ENCODE measurements around the gene CHCHD6. TPM values are rescaled to one million over a fixed set of nuclear protein-coding genes. Genes with fewer than 3 reads are reported as not detected.

Gene CHCHD6
- total RNA-seq, 8 experiments from 2014 or later, result 13.9 to 71.2 (median 45.4) TPM

DNA sequence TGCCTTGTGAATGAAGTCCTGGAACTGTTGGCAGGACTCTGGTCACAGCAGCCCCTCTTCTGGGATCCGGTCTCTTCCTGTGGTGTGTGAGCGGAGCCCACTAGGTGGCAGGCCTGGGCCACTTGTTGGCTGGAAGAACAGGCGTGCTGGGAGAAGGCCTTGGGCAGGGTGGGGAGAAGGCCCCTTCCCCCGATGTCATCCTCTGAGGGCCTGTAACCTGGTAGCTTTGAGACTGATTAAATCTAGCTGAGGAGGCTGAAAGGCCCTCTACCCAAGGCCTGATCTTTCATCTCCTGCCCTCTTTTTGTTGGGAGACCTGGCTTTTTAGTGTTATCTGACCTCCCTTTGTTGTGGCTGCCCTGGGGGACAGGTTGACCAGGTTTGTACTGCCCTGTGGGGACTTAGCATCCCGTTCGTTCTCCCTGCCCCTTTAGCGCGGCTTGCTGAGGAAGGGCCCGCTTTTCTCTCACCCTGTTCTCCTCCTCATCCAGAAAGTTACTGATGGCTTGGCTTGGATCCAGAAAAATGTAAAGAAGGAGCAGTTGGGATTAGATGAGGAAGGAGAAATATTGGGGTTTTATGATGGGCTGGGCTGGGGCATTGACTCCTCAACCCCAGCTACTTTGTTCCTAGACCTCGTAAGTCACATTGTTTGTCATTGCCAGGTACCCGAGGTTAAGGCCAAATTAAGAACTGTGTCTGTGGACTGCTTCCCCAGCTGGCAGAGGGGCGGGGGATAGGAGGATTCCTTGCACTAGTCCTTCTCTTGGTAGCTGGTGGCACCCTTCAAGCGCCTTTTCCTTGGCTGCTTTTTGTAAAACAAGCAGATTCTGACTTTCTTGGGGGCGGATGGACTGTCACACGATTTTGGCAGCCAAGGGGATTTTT is 48.5 kb downstream of the CHCHD6 start:
- Histone ChIP-seq H3K4me1 (replicated peaks in 1 of 2) (peaks cover 25 to 28% of the 10 kb centered on the region in 2 donors), H3K27ac (no peak overlapping the region), H3K4me3 (no peak overlapping the region)
- WGBS, 10 experiments, result 43 to 100% (median 77%) methylated on average over 1 to 8 of the region's 15 CpGs; no CpG with 5 or more reads in 1 of the 10 experiments
- in situ Hi-C loops (cut with MboI; ENCODE audit: low pct_unique_long_range_greater_than_20kb in 2 of 9, low sequenced_read_pairs in 9 of 9, unreplicated experiment in 9 of 9), result loop anchor here in 6 of 9 experiments (10.0 to 25.0 kb wide), 5 partner anchors 210 to 710 kb away; partner anchors contain the start of gene PLXNA1 (in 1 of the 6)
- peak; percentile 89 to 99 (median 98) for ATAC-seq (replicated peaks in 6 of 8)

DNA sequence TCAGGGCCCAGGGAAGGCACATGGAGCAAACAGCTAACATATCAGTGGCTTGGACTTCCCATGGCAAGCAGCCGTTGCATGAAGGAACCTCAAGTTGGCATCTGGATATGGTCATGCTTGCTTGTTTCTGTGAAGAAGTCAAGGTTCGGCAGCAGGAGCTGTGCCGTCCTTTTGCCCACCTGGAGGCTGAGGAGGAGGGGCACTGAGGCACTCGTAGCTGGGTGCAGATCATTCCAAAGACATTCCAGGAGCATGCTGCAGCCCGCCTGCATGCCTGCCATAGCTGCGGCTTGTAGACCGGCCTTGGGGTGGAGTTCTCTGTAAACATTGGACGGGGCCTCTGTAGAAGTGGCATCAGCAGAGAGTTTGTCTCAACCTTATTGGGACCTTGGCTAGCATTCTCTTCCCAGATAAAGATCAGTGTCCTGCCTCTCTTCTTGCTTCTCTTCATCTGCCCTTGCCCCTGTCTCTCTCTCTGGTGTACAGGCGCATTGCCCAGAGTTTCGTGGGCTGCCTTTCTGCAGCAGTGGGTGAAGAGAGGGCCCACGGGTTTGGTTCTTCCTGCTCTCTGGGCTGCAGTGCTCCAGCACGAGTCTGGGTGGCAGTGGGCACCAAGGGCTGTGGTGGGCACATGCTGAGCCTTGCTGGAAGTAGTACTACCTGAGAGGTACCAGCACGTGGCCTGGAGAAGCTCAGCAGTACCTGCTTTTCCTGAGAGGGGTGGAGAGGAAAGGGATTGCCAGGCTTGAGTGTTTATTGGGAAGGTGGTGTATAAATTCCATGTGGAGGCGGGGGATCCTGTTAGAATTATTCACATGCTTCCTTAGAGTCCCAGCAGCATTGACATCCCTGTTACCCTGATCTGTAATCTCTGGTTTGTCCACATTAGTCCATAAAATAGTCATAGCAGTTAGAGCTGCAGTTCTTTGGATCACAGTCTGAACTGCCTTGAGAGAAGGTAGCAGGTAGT is 49.4 kb downstream of the CHCHD6 start:
- no peak overlapping the region for H3K27ac ChIP-seq
- 62 to 100% (median 96%) methylated on average over 1 to 7 of the region's 14 CpGs; no CpG with 5 or more reads in 3 of the 10 experiments for WGBS, 10 experiments
- in situ Hi-C loops (cut with MboI; ENCODE audit: low pct_unique_long_range_greater_than_20kb in 2 of 9, low sequenced_read_pairs in 9 of 9, unreplicated experiment in 9 of 9), result loop anchor here in 6 of 9 experiments (10.0 to 25.0 kb wide), 5 partner anchors 209 to 709 kb away; partner anchors contain the start of gene PLXNA1 (in 1 of the 6)
- ATAC-seq (replicated peaks in 6 of 8), result peak in 1 of 8 experiments; percentile 40
- H3K4me1 ChIP-seq (replicated peaks in 1 of 2), result peaks cover 29 to 36% of the 10 kb centered on the region in 2 donors
- no peak overlapping the region for H3K4me3 ChIP-seq

DNA sequence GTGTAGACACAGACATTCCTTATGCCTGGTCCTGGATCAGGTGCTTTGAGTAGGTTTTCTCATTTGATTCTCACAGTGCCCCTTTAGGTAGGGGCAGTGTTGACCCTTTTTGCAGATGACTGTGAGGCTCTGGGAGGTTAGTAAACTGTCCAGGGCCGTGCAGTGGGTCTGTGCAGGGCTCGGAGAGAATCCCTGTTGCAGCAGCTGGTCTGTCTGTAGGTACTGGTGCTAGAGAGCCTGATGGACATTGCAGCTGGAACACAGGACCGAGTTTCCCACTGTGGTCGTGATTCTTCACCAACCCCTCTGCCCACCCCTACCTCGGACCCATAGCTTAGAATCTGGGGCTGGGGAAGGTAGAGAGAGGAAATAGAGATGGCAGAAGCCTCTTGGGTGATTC is 51.8 kb downstream of the CHCHD6 start:
- Histone ChIP-seq H3K4me1 (replicated peaks in 1 of 2) (peaks cover 23 to 26% of the 10 kb centered on the region in 2 donors), H3K4me3 (no peak overlapping the region), H3K27ac (no peak overlapping the region)
- WGBS, 10 experiments, result 80 to 90% (median 83%) methylated on average over 1 to 3 of the region's 5 CpGs; no CpG with 5 or more reads in 6 of the 10 experiments
- ATAC-seq (replicated peaks in 6 of 8), result no peak
- in situ Hi-C loops (cut with MboI; ENCODE audit: low pct_unique_long_range_greater_than_20kb in 2 of 9, low sequenced_read_pairs in 9 of 9, unreplicated experiment in 9 of 9), result loop anchor here in 6 of 9 experiments (10.0 to 25.0 kb wide), 5 partner anchors 206 to 706 kb away; partner anchors contain the start of gene PLXNA1 (in 1 of the 6)

DNA sequence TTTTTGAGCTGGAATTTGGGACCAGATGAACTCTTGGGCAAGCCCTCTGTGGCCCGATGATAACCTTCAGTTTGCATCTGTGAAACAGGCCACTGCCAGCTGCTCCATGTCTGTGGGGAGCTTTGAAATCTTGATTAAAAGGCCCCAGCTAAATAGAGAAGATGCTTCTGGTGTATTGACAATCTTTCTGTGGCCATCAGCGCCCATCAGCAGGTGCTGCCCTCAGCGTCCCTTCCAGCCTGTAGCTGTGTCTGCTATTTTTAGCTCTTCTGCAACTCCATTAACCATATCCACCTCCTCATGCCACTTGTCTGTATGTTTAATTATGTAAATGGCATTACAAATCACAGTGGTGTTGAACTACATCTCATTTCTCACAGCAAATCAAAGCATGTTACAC is 54.0 kb downstream of the CHCHD6 start:
- Histone ChIP-seq H3K4me3 (no peak overlapping the region), H3K27ac (no peak overlapping the region), H3K4me1 (replicated peaks in 1 of 2) (peaks cover 9 to 11% of the 10 kb centered on the region in 2 donors)
- in situ Hi-C loops (cut with MboI; ENCODE audit: low pct_unique_long_range_greater_than_20kb in 2 of 9, low sequenced_read_pairs in 9 of 9, unreplicated experiment in 9 of 9), result loop anchor here in 6 of 9 experiments (10.0 to 25.0 kb wide), 5 partner anchors 204 to 704 kb away; partner anchors contain the start of gene PLXNA1 (in 1 of the 6)
- 29 to 92% (median 71%) methylated on average over 1 to 3 of the region's 3 CpGs; no CpG with 5 or more reads in 3 of the 10 experiments for WGBS, 10 experiments
- ATAC-seq (replicated peaks in 6 of 8), result peak in 5 of 8 experiments; percentile 26 to 78 (median 70)

DNA sequence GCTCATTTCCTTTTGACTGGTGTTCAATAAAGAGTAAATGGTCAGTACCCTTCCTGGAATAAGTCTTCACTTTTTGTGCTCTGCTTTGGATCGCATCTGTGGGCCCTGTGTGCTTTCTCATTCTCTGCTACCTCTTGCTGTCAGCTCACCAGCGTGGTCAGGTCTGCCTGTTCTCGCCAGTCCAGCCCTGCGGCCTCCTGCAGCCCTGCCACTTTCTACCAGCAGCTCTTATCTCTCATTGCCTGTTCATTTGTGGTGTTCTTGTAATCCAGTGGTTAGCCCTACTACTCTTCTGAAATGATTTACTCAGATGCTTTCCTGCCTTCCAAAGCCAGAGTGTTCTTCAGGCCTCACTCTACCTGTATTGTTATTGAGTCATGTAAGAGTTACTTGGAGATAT is 54.8 kb downstream of the CHCHD6 start:
- Histone ChIP-seq H3K4me3 (no peak overlapping the region), H3K4me1 (replicated peaks in 1 of 2) (peaks cover 9 to 11% of the 10 kb centered on the region in 2 donors), H3K27ac (no peak overlapping the region)
- WGBS, 10 experiments, result 98 to 100% (median 100%) methylated on average over 1 to 4 of the region's 4 CpGs; no CpG with 5 or more reads in 3 of the 10 experiments
- ATAC-seq (replicated peaks in 6 of 8), result no peak
- in situ Hi-C loops (cut with MboI; ENCODE audit: low pct_unique_long_range_greater_than_20kb in 2 of 9, low sequenced_read_pairs in 9 of 9, unreplicated experiment in 9 of 9), result loop anchor here in 6 of 9 experiments (10.0 to 25.0 kb wide), 5 partner anchors 203 to 703 kb away; partner anchors contain the start of gene PLXNA1 (in 1 of the 6)

DNA sequence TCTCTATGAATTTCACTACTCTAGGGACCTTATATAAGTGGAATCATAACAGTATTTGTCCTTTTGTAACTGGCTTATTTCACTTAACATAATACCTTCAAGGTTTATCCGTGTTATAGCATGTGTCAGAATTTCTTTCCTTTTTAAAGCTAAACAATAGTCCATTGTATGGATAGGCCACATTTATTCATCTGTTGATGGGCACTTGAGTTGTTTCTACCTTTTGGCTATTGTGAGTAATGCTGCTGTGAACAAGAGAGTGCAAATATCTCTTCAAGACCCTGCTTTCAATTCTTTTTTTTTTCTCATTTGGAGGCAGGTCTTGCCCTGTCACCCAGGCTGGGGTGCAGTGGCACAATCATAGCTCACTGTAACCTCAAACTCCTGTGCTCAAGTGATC is 56.5 kb downstream of the CHCHD6 start:
- WGBS, 10 experiments, result 80 to 100% (median 96%) methylated on average over 1 of the region's 1 CpG
- Histone ChIP-seq H3K4me1 (replicated peaks in 1 of 2) (peaks cover 8 to 9% of the 10 kb centered on the region in 2 donors), H3K4me3 (no peak overlapping the region), H3K27ac (no peak overlapping the region)
- in situ Hi-C loops (cut with MboI; ENCODE audit: low pct_unique_long_range_greater_than_20kb in 2 of 9, low sequenced_read_pairs in 9 of 9, unreplicated experiment in 9 of 9), result loop anchor here in 6 of 9 experiments (25.0 kb wide), 3 partner anchors 202 to 702 kb away; partner anchors contain the start of gene PLXNA1 (in 1 of the 6)
- no peak for ATAC-seq (replicated peaks in 6 of 8)

DNA sequence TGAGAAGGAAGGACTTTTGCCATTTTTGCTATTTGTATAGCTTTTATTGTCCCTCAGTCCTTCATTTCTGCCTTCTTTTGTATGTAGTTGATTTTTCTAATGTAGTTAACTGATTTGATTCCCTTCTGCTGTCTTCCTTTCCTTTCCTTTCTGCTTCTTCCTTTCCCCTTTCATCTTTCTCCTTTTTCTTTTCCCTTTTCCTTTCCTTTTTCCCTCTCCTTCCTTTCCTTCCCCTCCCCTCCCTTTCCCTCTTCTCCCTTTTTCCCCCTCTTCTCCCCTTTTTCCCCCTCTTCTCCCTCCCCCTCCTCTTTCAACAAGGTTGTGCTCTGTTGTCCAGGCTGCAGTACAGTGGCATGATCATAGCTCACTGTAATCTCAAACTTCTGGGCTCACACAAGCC is 59.0 kb downstream of the CHCHD6 start:
- no peak for ATAC-seq (replicated peaks in 6 of 8)
- peaks cover 3 to 7% of the 10 kb centered on the region in 2 donors for H3K4me1 ChIP-seq (replicated peaks in 1 of 2)
- H3K27ac ChIP-seq, result no peak overlapping the region
- in situ Hi-C loops (cut with MboI; ENCODE audit: low pct_unique_long_range_greater_than_20kb in 2 of 9, low sequenced_read_pairs in 9 of 9, unreplicated experiment in 9 of 9), result loop anchor here in 6 of 9 experiments (25.0 kb wide), 3 partner anchors 199 to 699 kb away; partner anchors contain the start of gene PLXNA1 (in 1 of the 6)
- H3K4me3 ChIP-seq, result no peak overlapping the region

DNA sequence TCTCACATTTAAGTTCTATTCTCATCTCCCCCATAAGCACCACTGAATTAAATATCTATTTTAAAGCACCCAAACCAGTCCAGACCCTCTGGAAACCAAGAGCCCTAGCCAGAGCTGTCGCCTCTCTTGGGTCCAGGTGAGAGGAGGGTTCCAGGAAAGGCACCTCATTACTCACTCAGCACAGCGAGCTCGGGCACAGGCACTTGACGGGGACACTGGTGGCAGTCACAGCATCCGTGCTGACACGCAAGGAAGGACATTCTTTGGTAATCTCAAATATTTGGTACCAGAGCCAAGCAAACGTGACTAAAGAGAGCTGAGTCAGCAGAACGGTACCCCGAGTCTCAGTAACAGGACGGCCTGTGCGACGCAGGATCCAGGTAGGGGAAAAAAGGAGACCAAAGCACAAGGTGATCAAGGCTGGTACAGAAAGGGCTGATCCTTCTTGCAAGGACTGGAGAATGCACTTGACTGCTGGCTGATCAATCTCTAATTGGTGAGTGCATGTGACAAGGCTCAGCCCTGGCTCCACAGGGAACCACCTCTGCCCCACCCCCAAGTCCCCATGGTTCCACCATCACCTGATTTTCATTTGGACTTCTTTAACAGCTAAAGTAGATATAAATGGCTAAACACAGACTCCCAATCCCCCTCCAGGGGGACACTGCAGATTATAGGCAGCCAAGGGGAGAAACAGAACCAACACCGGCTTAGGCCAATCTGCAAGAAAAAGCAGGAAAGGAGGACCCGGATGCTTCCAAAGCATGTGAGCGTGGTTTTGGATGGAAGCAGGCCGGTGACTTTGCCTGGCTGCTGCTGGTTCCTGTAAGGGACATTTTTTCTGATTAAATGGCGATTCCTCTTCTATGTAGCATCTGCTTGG is 61.4 kb downstream of the CHCHD6 start:
- in situ Hi-C loops (cut with MboI; ENCODE audit: low pct_unique_long_range_greater_than_20kb in 2 of 9, low sequenced_read_pairs in 9 of 9, unreplicated experiment in 9 of 9), result loop anchor here in 6 of 9 experiments (25.0 kb wide), 3 partner anchors 197 to 697 kb away; partner anchors contain the start of gene PLXNA1 (in 1 of the 6)

DNA sequence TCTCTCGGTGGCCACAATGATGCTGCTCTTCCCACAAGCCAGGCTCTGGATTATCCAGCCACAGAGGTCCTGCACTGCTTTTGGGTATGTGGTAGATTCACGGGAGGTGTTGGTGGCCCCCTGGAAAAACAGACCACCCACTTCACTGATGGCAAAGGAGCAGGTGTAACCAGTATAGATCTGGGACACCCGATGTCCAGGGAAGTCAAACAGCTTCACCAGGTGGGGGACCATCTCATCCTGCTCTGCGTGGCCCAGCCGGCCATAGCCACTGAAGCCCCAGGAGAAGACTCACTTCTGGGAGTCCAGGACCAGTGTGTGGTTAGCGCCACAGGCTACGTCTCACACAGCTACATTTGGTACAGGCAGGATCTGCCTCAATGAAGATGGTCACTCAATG is 62.6 kb downstream of the CHCHD6 start:
- in situ Hi-C loops (cut with MboI; ENCODE audit: low pct_unique_long_range_greater_than_20kb in 2 of 9, low sequenced_read_pairs in 9 of 9, unreplicated experiment in 9 of 9), result loop anchor here in 6 of 9 experiments (25.0 kb wide), 3 partner anchors 196 to 696 kb away; partner anchors contain the start of gene PLXNA1 (in 1 of the 6)
- 100% methylated on average over 1 of the region's 7 CpGs; no CpG with 5 or more reads in 7 of the 10 experiments for WGBS, 10 experiments

More for the DNA sequence above, 61.4 kb downstream of the CHCHD6 start:
- no peak for ATAC-seq (replicated peaks in 6 of 8)
- peaks cover 0 to 3% of the 10 kb centered on the region in 2 donors for H3K4me1 ChIP-seq (replicated peaks in 1 of 2)
- no peak overlapping the region for H3K27ac ChIP-seq
- H3K4me3 ChIP-seq, result no peak overlapping the region
- 69 to 100% (median 95%) methylated on average over 3 to 11 of the region's 17 CpGs for WGBS, 10 experiments

DNA sequence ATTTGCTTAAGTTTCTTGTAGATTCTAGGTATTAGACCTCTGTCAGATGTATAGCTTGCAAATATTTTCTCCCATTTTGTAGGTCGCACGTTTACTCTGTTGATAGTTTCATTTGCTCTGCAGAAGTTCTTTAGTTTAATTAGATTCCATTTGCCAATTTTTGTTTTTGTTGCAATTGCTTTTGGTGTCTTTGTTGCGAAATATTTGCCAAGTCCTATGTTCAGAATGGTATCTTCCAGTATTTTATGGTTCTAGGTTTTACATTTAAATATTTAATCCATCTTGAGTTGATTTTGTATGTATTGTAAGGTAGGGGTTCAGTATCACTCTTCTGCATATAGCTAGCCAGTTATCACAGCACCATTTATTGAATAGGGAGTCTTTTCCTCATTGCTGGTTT is 64.9 kb downstream of the CHCHD6 start:
- WGBS, 10 experiments, result 82 to 100% (median 95%) methylated on average over 1 to 3 of the region's 3 CpGs; no CpG with 5 or more reads in 1 of the 10 experiments
- Histone ChIP-seq H3K4me1 (replicated peaks in 1 of 2) (peaks cover 0 to 3% of the 10 kb centered on the region in 2 donors), H3K27ac (no peak overlapping the region), H3K4me3 (no peak overlapping the region)
- no peak for ATAC-seq (replicated peaks in 6 of 8)
- in situ Hi-C loops (cut with MboI; ENCODE audit: low pct_unique_long_range_greater_than_20kb in 2 of 9, low sequenced_read_pairs in 9 of 9, unreplicated experiment in 9 of 9), result loop anchor here in 6 of 9 experiments (25.0 kb wide), 3 partner anchors 193 to 693 kb away; partner anchors contain the start of gene PLXNA1 (in 1 of the 6)

More for the DNA sequence above, 62.6 kb downstream of the CHCHD6 start:
- H3K27ac ChIP-seq, result no peak overlapping the region
- no peak for ATAC-seq (replicated peaks in 6 of 8)
- no peak overlapping the region for H3K4me3 ChIP-seq
- H3K4me1 ChIP-seq (replicated peaks in 1 of 2), result peaks cover 0 to 3% of the 10 kb centered on the region in 2 donors

DNA sequence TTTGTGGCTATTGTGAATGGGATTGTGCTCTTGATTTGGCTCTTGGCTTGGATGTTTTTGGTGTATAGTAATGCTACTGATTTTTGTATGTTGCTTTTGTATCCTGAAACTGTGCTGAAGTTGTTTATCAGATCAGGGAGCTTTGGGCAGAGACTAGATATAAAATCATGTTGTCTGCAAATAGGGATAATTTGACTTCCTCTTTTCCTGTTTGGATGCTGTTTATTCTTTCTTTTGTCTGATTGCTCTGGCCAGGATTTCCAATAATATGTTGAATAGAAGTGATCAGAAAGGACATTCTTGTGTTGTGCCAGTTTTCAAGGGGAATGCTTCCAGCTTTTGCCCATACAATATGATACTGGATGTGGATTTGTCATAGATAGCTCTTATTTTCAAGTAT is 66.1 kb downstream of the CHCHD6 start:
- no peak for ATAC-seq (replicated peaks in 6 of 8)
- Histone ChIP-seq H3K27ac (no peak overlapping the region), H3K4me3 (no peak overlapping the region), H3K4me1 (replicated peaks in 1 of 2) (peaks cover 0 to 3% of the 10 kb centered on the region in 2 donors)
- in situ Hi-C loops (cut with MboI; ENCODE audit: low pct_unique_long_range_greater_than_20kb in 2 of 9, low sequenced_read_pairs in 9 of 9, unreplicated experiment in 9 of 9), result loop anchor here in 6 of 9 experiments (25.0 kb wide), 3 partner anchors 192 to 692 kb away; partner anchors contain the start of gene PLXNA1 (in 1 of the 6)

Measured in motor neuron (in vitro differentiated cells).